IPS-20b (cell line): ENCODE measurements around the gene CKS1B.

Source experiments
- H3K27ac ChIP-seq: one replicate; pipeline ENCODE4 v1.5.1; 2013; ENCODE audit warnings: low read length
- H3K27me3 ChIP-seq: 2 replicates; pipeline ENCODE4 v1.6.1; 2013; ENCODE audit warnings: mild to moderate bottlenecking, low read length, inconsistent platforms; ENCODE audit not compliant: insufficient read depth
- H3K36me3 ChIP-seq: 2 replicates; pipeline ENCODE4 v1.6.1; 2013; ENCODE audit warnings: low read depth, mild to moderate bottlenecking, inconsistent platforms, low read length, moderate library complexity; ENCODE audit not compliant: insufficient read depth
- H3K4me1 ChIP-seq: 2 replicates; pipeline ENCODE4 v1.6.1; 2013; ENCODE audit warnings: mild to moderate bottlenecking, control low read depth, inconsistent platforms, low read length, moderate library complexity; ENCODE audit not compliant: insufficient read depth
- H3K4me3 ChIP-seq: 2 replicates; pipeline ENCODE4 v1.5.1; 2013; ENCODE audit warnings: mild to moderate bottlenecking, low read length, inconsistent platforms
- H3K9ac ChIP-seq: 2 replicates; pipeline ENCODE4 v1.6.1; 2013; ENCODE audit warnings: low read depth, mild to moderate bottlenecking, inconsistent platforms, low read length, moderate library complexity
- H3K9me3 ChIP-seq: 2 replicates; pipeline ENCODE4 v1.6.1; 2013; ENCODE audit warnings: mild to moderate bottlenecking, low read depth, low read length, inconsistent platforms; ENCODE audit not compliant: insufficient read depth

CKS1B gene

DNA sequence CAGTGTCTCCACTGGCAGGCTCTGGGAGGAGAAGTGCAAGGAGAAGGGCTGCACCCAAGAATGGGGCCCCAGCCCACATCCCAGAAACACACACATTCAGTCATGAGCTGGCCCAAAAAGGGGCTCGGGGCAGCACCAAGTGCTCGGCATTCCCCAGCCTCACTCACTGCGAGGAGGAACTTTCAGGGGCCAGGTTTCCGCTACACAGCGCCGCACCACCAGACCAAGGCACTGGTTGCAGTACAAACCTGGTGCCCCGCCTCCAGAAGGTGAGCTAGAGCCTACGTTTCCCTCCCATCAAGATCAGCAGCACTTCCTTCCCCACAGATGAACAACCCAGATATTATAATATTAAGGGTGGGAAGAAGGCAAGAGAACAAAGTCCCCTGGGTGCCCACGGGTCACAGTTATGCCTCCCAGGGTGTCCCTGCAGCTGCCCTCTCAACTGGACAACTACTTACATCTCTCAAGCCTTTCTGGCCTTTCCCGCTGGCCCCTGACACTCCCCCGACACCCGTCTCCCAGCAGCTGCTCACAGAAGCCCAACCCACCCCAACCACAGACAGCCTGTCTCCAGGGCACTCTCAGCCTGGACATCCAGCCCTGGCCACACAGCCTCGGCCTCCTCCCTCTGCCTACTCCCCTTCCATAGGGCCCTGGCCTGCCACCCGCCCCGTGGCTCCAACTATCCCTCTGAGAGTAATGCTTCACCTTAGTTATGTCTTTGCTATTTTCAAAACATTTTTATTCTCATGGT, 22.4 kb upstream of the CKS1B start:
- Histone ChIP-seq H3K4me3 (no peak overlapping the region), H3K27ac (no peak overlapping the region), H3K9me3 (no peaks in the 10 kb centered on the region), H3K4me1 (peaks cover 13% of the 10 kb centered on the region), H3K36me3 (no peaks in the 10 kb centered on the region), H3K9ac (no peak overlapping the region), H3K27me3 (no peaks in the 10 kb centered on the region)

DNA sequence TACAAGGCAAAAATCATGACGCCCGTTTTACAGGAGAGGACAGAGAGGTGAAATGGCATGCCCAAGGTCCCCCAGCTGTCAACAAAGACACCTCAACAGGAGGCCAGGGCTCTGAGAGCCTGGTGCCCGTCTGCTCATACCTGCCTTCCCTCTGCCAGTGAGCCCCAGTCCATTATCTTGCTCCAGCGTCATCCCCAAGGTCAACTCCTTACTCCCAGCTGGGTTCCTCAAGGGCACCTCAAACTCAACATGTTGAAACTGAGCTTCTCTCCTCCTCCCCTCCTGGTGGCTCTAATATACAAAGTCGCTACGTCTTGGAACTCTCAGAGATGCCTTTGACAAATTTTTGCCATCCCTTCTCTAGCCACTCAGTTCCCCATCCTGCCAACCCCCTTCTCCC, 21.8 kb upstream of the CKS1B start:
- Histone ChIP-seq H3K27ac (no peak overlapping the region), H3K9ac (no peak overlapping the region), H3K4me3 (no peak overlapping the region), H3K4me1 (peaks cover 18% of the 10 kb centered on the region), H3K27me3 (no peaks in the 10 kb centered on the region), H3K36me3 (no peaks in the 10 kb centered on the region; the same call in 1 of the 2 replicates), H3K9me3 (no peaks in the 10 kb centered on the region)

- Histone ChIP-seq H3K4me1 (peaks cover 18% of the 10 kb centered on the region), H3K4me3 (no peak overlapping the region), H3K36me3 (peaks cover 5% of the 10 kb centered on the region; the same call in 1 of the 2 replicates), H3K9me3 (no peaks in the 10 kb centered on the region), H3K9ac (0 out of 2 replicates have a peak overlapping the region, but pooled peaks have one; percentile 9), H3K27me3 (no peaks in the 10 kb centered on the region), H3K27ac (no peak overlapping the region)
These were observed 20.9 kb upstream of the CKS1B start for GRCh38 chr1:154953611-154954038.

- H3K4me1 ChIP-seq, result peaks cover 18% of the 10 kb centered on the region
These were observed 19.9 kb upstream of the CKS1B start for GRCh38 chr1:154954541-154954940.

DNA sequence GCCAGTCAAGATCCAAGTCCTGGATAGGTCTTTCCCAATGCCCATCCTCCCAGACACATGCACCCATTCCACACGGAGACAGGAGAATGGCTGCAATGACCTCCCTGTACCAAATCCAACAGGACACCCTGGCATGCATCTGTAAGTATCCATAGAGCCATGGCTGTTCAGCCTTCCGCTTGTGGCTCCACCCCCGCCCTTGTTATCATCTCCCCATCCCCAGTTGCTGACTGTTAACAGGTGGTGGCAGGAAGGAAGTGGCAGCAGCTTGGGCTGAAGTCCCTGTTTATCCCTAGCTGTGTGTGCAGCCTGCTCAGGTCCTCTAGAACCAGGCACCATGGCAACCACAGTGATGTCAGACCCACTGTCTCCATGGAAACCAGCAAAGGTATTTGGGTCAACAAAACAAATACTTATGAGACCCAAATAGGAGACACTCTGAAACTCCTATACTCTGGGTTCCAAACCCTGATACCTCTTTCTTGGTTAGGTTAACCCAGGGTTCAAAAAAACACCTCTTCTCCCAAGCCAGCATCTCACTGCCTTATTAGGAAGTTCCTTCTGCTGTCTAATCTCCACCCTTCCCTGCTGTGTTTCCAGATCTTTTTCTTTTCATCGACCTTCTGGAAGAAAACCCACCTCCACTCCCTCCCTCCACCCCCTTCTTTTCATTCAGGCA, 19.3 kb upstream of the CKS1B start:
- H3K27me3 ChIP-seq, result no peaks in the 10 kb centered on the region
- peaks cover 18% of the 10 kb centered on the region for H3K4me1 ChIP-seq
- H3K9ac ChIP-seq, result peak overlapping the region; percentile 82
- peak overlapping the region; percentile 82 for H3K4me3 ChIP-seq
- peak overlapping the region; percentile 35 for H3K27ac ChIP-seq
- H3K9me3 ChIP-seq, result no peaks in the 10 kb centered on the region
- H3K36me3 ChIP-seq, result peaks cover 16% of the 10 kb centered on the region; the same call in 1 of the 2 replicates

More at GRCh38 chr1:154954541-154954940, 19.9 kb upstream of the CKS1B start:
- H3K27me3 ChIP-seq, result no peaks in the 10 kb centered on the region
- H3K36me3 ChIP-seq, result peaks cover 14% of the 10 kb centered on the region; the same call in 1 of the 2 replicates
- peak overlapping the region; percentile 82; the same call in 1 of the 2 replicates for H3K9ac ChIP-seq
- no peaks in the 10 kb centered on the region for H3K9me3 ChIP-seq
- peak overlapping the region; percentile 82; the same call in 1 of the 2 replicates for H3K4me3 ChIP-seq
- H3K27ac ChIP-seq, result no peak overlapping the region

DNA sequence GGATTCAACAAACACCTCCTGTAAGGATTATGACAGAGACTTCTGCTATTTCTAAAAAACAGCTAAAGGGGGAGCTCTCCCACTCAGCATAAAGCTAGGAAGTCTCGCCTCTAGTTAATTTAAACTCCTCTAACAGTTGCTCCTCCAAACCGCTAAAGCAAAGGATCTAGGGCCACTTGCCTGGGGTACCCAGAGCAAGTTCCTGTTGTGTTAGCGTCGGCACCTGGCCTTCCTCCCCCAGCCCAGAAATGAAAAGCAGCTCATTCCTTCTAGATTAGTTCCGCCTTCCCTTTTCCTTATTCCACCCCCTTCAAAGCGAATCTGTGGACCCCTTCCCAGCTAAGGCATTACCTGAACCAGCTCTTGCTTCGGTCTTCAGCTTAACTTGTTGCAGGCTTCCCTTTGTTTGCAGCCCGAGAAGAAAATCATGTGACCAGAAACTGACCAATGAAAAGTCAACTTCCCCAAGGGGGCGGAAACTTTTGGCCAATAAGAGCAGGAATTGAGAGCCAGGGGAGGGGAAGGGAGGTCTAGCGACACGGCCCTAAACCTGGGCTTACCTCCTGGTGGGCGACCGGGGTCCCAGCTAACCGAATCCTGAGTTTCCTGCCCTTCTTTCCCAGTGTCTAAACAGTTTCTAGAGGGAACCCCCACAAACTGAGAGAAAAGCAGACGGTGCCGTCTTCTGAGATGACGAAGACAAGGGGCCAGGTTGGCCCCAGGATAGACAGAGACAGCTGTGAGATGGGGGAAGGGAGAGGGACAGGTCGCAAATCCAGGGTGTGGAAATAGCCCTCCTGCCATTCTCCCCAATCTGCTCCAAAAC, 18.6 kb upstream of the CKS1B start, which contains the start of gene PBXIP1:
PBXIP1 (minus strand) TSS at position 382 of the 826 bp plus-strand sequence. CDS start 2,378 bp downstream, outside the sequence.
- Histone ChIP-seq H3K9me3 (no peaks in the 10 kb centered on the region), H3K36me3 (peaks cover 16% of the 10 kb centered on the region; the same call in 1 of the 2 replicates), H3K27ac (peak within 1 kb of the TSS; percentile 35), H3K4me1 (peaks cover 18% of the 10 kb centered on the region), H3K27me3 (no peaks in the 10 kb centered on the region), H3K4me3 (peak within 1 kb of the TSS; percentile 82), H3K9ac (peak within 1 kb of the TSS; percentile 82)

GRCh38 chr1:154956544-154956941, 17.9 kb upstream of the CKS1B start:
- Histone ChIP-seq H3K27me3 (no peaks in the 10 kb centered on the region), H3K27ac (peak overlapping the region; percentile 3), H3K4me1 (peaks cover 18% of the 10 kb centered on the region), H3K9ac (peak overlapping the region; percentile 82; the same call in 1 of the 2 replicates), H3K9me3 (no peaks in the 10 kb centered on the region), H3K36me3 (peaks cover 16% of the 10 kb centered on the region; the same call in 1 of the 2 replicates), H3K4me3 (peak overlapping the region; percentile 82)

DNA sequence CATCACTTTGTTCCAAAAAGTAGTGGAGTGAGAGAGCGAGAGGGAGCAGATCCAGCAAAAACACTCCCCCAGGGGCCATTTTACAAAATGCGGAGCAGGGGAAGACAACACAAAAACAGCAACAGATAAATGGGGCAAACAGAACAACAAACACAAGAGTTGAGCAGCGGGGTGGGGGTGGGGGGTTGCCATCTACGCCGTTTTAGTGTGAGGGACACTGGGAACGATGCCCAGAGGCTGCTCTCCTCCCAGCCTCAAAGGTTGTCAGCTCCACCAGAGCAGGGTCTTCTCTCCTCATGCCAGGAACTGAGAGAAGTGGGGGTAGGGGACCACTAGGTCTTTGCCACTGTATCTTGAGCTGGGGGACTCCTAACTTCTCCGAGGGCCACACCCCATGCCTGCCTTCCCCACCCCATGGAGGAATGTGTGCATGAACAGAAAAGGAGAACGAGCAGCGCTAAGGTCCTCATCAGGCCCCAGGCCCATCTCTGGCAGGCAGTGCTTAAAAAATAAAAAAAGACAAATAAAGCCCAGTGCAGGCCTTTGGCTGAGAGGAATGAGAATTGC, 17.3 kb upstream of the CKS1B start:
- peak overlapping the region; percentile 3 for H3K27ac ChIP-seq
- peaks cover 16% of the 10 kb centered on the region; the same call in 1 of the 2 replicates for H3K36me3 ChIP-seq
- H3K9me3 ChIP-seq, result no peaks in the 10 kb centered on the region
- H3K4me3 ChIP-seq, result peak overlapping the region; percentile 82
- peaks cover 18% of the 10 kb centered on the region for H3K4me1 ChIP-seq
- peak overlapping the region; percentile 82; the same call in 1 of the 2 replicates for H3K9ac ChIP-seq
- no peaks in the 10 kb centered on the region for H3K27me3 ChIP-seq

- peaks cover 19% of the 10 kb centered on the region for H3K36me3 ChIP-seq
- H3K4me1 ChIP-seq, result peaks cover 18% of the 10 kb centered on the region
- no peak overlapping the region for H3K27ac ChIP-seq
- H3K9ac ChIP-seq, result no peak overlapping the region
- no peak overlapping the region for H3K4me3 ChIP-seq
- H3K27me3 ChIP-seq, result no peaks in the 10 kb centered on the region
- no peaks in the 10 kb centered on the region for H3K9me3 ChIP-seq
These were observed 16.4 kb upstream of the CKS1B start for GRCh38 chr1:154958036-154958435.

GRCh38 chr1:154958681-154959425, 15.6 kb upstream of the CKS1B start:
- H3K4me1 ChIP-seq, result peaks cover 18% of the 10 kb centered on the region

More at GRCh38 chr1:154958681-154959425, 15.6 kb upstream of the CKS1B start:
- Histone ChIP-seq H3K27ac (no peak overlapping the region), H3K27me3 (no peaks in the 10 kb centered on the region), H3K9ac (no peak overlapping the region), H3K9me3 (no peaks in the 10 kb centered on the region), H3K4me3 (no peak overlapping the region), H3K36me3 (peaks cover 27% of the 10 kb centered on the region)
